DOHH2 (cell line): ENCODE data around the gene AFF1.
A peak's percentile ranks its signal among the peaks of the same experiment; 100 is the strongest.

ENCODE experiments used
- H3F3A ChIP-seq: fragments of 200-600 bp; sonication (generic), shearing (Covaris generic); 2 replicates; pipeline ENCODE4 v1.6.0; 2016; ENCODE audit warnings: antibody characterized with exemption, mild to moderate bottlenecking; ENCODE audit not compliant: control insufficient read depth, insufficient read depth
- H3K27ac ChIP-seq: fragments of 200-600 bp; sonication (generic); 2 replicates; pipeline ENCODE4 v1.5.1; 2014; ENCODE audit warnings: low read depth, mild to moderate bottlenecking, low read length, moderate library complexity
- H3K27me3 ChIP-seq: fragments of 200-600 bp; sonication (generic); 2 replicates; pipeline ENCODE4 v1.6.1; 2014; ENCODE audit warnings: mild to moderate bottlenecking, low read length, mixed read lengths; ENCODE audit not compliant: control insufficient read depth
- H3K36me3 ChIP-seq: fragments of 200-600 bp; sonication (generic); 2 replicates; pipeline ENCODE4 v1.6.1; 2014; ENCODE audit warnings: mild to moderate bottlenecking, low read length, moderate library complexity, mixed read lengths; ENCODE audit not compliant: control insufficient read depth
- H3K4me1 ChIP-seq: fragments of 200-600 bp; sonication (generic); 2 replicates; pipeline ENCODE4 v1.6.1; 2014; ENCODE audit warnings: mild to moderate bottlenecking, low read length, mixed read lengths; ENCODE audit not compliant: control insufficient read depth
- H3K4me2 ChIP-seq: fragments of 200-600 bp; sonication (generic); 2 replicates; pipeline ENCODE4 v1.6.0; 2014; ENCODE audit warnings: mild to moderate bottlenecking, low read length, moderate library complexity
- H3K4me3 ChIP-seq: fragments of 200-600 bp; sonication (generic); 2 replicates; pipeline ENCODE4 v1.5.1; 2014; ENCODE audit warnings: mild to moderate bottlenecking, low read length, mixed read lengths
- H3K79me2 ChIP-seq: fragments of 200-600 bp; sonication (generic); 2 replicates; pipeline ENCODE4 v1.6.1; 2014; ENCODE audit warnings: mild to moderate bottlenecking, low read length, mixed read lengths; ENCODE audit not compliant: control insufficient read depth
- H3K9me2 ChIP-seq: fragments of 200-600 bp; sonication (generic); replicated peaks from 2 replicates; pipeline ENCODE4 v1.6.1; 2014; ENCODE audit warnings: mild to moderate bottlenecking, low read length, mixed read lengths; ENCODE audit not compliant: control insufficient read depth
- H3K9me3 ChIP-seq: fragments of 200-600 bp; sonication (generic); 2 replicates; pipeline ENCODE4 v1.6.1; 2014; ENCODE audit warnings: antibody characterized with exemption, low read length, mixed read lengths; ENCODE audit not compliant: control insufficient read depth, insufficient read depth
- H4K20me1 ChIP-seq: fragments of 200-600 bp; sonication (generic); 2 replicates; pipeline ENCODE4 v1.6.0; 2014; ENCODE audit warnings: low read depth, mild to moderate bottlenecking, antibody characterized with exemption, low read length, moderate library complexity; ENCODE audit not compliant: control insufficient read depth, insufficient read depth
- EZH2phosphoT487 ChIP-seq: fragments of 200-600 bp; sonication (generic); IDR thresholded peaks from 2 replicates; pipeline ENCODE4 v1.6.1; 2017; ENCODE audit warnings: borderline replicate concordance, mild to moderate bottlenecking, antibody characterized with exemption, low read length, moderate library complexity, mixed read lengths
- TF ChIP-seq, protein P1 (sequence below): fragments of 200-600 bp; sonication (generic); IDR thresholded peaks from one replicate; pipeline ENCODE4 v1.5.1; 2014; ENCODE audit warnings: antibody characterized with exemption, mild to moderate bottlenecking, low read depth, low read length; ENCODE audit not compliant: poor library complexity, severe bottlenecking

Gene AFF1

DNA sequence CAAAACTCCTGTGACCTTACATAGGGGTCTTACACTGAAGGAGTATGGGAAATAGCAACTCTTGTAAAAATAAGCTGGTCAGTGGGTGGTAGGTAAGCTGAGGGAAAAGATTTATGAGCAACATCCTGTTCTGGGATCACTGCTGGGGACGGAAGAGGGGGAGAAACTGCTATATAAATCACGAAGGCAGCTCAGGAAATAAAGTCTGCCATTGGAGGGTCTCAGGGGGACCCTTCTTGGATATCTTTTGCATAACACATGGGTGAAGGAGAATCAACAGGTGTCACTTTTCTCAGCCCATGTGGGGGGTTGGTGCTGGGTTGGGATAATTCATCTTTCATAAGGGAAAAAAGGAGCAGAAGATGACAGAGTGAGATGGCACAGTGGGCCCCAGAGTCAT is 33.7 kb downstream of the AFF1 start:
- Histone ChIP-seq H3K4me3 (peak overlapping the region; percentile 7), H3K27ac (no peak overlapping the region), H3K9me3 (no peaks in the 10 kb centered on the region), H3K9me2 (no peaks in the 10 kb centered on the region), H3K4me2 (peak overlapping the region; percentile 39), H3F3A (peaks cover 11% of the 10 kb centered on the region), H4K20me1 (no peaks in the 10 kb centered on the region), H3K36me3 (no peaks in the 10 kb centered on the region), H3K27me3 (no peaks in the 10 kb centered on the region), H3K4me1 (peaks cover 83% of the 10 kb centered on the region), H3K79me2 (0 out of 2 replicates have a peak, but pooled peaks cover 2% of the 10 kb centered on the region)
- TF ChIP-seq EZH2phosphoT487: no peak
- TF ChIP-seq, protein P1, sequence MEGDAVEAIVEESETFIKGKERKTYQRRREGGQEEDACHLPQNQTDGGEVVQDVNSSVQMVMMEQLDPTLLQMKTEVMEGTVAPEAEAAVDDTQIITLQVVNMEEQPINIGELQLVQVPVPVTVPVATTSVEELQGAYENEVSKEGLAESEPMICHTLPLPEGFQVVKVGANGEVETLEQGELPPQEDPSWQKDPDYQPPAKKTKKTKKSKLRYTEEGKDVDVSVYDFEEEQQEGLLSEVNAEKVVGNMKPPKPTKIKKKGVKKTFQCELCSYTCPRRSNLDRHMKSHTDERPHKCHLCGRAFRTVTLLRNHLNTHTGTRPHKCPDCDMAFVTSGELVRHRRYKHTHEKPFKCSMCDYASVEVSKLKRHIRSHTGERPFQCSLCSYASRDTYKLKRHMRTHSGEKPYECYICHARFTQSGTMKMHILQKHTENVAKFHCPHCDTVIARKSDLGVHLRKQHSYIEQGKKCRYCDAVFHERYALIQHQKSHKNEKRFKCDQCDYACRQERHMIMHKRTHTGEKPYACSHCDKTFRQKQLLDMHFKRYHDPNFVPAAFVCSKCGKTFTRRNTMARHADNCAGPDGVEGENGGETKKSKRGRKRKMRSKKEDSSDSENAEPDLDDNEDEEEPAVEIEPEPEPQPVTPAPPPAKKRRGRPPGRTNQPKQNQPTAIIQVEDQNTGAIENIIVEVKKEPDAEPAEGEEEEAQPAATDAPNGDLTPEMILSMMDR: no peak

DNA sequence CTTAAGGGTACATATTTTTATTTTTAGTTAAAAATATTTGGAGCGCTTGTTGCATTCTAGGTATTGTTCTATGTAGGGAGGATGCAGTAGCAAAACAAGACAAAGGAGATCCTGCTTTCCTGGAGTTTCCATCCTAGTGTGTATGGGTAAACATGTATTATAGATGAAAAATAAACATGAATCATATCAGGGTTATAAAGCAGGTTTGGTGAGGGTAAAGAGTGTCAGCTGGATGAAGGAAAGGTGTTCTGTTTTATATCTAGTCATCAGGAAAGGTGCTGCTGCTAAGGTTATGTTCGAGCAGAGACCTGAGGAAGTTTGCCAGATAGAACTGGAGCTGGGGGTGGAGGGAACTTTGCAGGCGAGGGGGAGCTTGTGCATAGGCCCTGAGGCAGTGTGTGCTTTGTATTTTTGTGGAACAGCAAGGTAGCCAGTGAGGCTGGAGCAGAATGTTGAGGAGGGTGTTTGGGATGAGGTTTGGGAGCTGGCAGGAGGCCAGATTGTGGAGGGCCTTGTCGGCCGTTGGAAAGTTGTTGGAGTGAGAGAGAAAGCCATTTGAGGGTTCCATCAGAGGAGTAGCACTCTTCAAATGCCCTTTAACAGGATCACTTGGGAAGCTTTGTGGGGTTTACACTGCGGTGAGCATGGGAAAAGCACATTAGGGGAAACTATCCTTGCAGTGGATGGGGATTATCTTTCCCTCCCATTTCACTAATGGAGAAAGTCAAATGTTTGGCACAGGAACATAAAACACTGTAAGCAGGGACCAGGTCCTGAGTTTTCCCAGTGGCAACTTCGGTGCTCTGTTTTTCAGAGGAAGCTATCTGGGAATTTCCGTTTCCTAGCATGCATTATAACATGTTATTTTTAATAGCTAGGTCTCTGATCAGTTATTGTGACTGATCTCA is 35.9 kb downstream of the AFF1 start:
- Histone ChIP-seq H3K27ac (no peak overlapping the region), H3K9me3 (no peaks in the 10 kb centered on the region), H3F3A (peaks cover under 1% of the 10 kb centered on the region; the same call in 1 of the 2 replicates), H3K79me2 (0 out of 2 replicates have a peak, but pooled peaks cover 2% of the 10 kb centered on the region), H3K4me2 (no peak overlapping the region), H4K20me1 (no peaks in the 10 kb centered on the region), H3K27me3 (no peaks in the 10 kb centered on the region), H3K4me3 (no peak overlapping the region), H3K4me1 (peaks cover 66% of the 10 kb centered on the region), H3K9me2 (no peaks in the 10 kb centered on the region), H3K36me3 (no peaks in the 10 kb centered on the region)
- TF ChIP-seq, protein P1: no peak
- TF ChIP-seq EZH2phosphoT487: no peak

DNA sequence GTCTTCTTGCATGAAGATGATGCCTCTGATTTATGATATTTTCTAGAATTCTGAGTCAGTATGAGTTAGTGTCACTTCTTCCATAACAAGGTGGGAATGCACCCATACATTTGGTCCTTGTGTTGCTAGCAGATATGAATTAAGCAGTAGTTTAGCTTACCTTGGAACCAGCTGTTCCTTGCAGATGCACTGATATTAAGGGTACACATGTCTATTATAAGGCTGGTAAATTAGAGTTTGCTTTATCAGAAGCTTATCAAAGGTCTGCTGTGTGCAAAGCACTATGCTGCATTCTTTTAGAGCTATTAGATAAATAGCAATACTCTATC is 36.5 kb downstream of the AFF1 start:
- no peaks in the 10 kb centered on the region for H3K9me2 ChIP-seq
- no peaks in the 10 kb centered on the region for H3K36me3 ChIP-seq
- 0 out of 2 replicates have a peak, but pooled peaks cover 2% of the 10 kb centered on the region for H3K79me2 ChIP-seq
- no peaks in the 10 kb centered on the region; the same call in 1 of the 2 replicates for H3F3A ChIP-seq
- H3K27ac ChIP-seq: no peak overlapping the region
- no peaks in the 10 kb centered on the region for H4K20me1 ChIP-seq
- no peak overlapping the region for H3K4me3 ChIP-seq
- no peaks in the 10 kb centered on the region for H3K27me3 ChIP-seq
- H3K4me2 ChIP-seq: no peak overlapping the region
- H3K4me1 ChIP-seq: peaks cover 66% of the 10 kb centered on the region
- TF ChIP-seq EZH2phosphoT487: no peak
- TF ChIP-seq, protein P1: no peak
- no peaks in the 10 kb centered on the region for H3K9me3 ChIP-seq
